ENCODE results near the gene ZNF41.

DNA sequence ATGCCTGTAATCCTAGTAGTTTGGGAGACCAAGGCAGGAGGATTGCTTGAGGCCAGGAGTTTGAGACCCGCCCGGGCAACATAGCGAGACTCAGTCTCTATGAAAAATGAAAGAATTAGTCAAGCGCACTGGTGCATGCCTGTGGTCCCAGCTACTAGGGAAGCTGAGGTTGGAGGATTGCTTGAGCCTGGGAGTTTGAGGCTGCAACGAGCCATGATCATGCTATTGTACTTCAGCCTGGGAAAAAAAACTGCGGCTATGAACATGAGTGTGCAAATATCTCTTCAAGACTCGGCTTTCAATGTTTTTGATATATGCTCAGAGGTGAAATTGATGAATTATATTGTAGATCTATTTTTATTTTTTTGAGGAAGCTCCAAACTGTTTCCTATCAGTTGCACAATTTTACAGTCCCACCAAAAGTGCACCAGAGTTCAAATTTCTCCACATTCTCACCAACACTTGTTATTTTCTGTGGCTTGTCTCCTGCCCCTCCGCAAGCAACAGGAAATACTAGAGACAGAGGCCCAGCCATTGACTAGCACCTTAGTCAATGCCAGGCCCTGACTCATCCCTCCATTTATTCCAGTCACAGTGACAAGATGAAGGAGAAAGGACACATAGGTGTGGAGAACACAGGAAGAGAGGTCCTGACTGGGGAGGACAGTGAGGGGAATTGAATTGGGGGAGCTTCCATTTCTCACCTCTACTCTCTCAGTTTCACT lies 33.1 kb upstream of the ZNF41 start:
- no peak for TF ChIP-seq KDM5A (IDR thresholded peaks at IDR 0.05)
- TF ChIP-seq PHF8 (IDR thresholded peaks at IDR 0.05; ENCODE audit: borderline replicate concordance, low read depth), result no peak
- TF ChIP-seq CHD2 (IDR thresholded peaks at IDR 0.05; ENCODE audit: low read length, partially characterized antibody), result no peak
- no peak for TF ChIP-seq MYC (IDR thresholded peaks at IDR 0.05; ENCODE audit: borderline replicate concordance, low read length)
- TF ChIP-seq POLR2A (IDR thresholded peaks at IDR 0.05; ENCODE audit: low read length), result no peak
